AG09309 (cell line): ENCODE data around the gene CERS2.

Experiments used
- DNase-seq: peaks from one replicate; pipeline ENCODE4 v3.0.0-alpha.2; 2010; ENCODE audit warnings: low read depth
- H3K4me3 ChIP-seq: 2 replicates; pipeline ENCODE4 v1.5.1; 2011; ENCODE audit warnings: mild to moderate bottlenecking, low read depth, low read length, moderate library complexity; ENCODE audit not compliant: control insufficient read depth
- TF ChIP-seq, protein P1 (sequence below): IDR thresholded peaks from 2 replicates; pipeline ENCODE4 v1.5.1; 2011; ENCODE audit warnings: mild to moderate bottlenecking, low read depth, low read length, inconsistent platforms; ENCODE audit not compliant: insufficient read depth, control insufficient read depth; ENCODE audit errors: missing control alignments

Gene CERS2

GRCh38 chr1:150997949-150998348 lies 23.3 kb upstream of the CERS2 start:
- no peak for DNase-seq
- TF ChIP-seq, protein P1, sequence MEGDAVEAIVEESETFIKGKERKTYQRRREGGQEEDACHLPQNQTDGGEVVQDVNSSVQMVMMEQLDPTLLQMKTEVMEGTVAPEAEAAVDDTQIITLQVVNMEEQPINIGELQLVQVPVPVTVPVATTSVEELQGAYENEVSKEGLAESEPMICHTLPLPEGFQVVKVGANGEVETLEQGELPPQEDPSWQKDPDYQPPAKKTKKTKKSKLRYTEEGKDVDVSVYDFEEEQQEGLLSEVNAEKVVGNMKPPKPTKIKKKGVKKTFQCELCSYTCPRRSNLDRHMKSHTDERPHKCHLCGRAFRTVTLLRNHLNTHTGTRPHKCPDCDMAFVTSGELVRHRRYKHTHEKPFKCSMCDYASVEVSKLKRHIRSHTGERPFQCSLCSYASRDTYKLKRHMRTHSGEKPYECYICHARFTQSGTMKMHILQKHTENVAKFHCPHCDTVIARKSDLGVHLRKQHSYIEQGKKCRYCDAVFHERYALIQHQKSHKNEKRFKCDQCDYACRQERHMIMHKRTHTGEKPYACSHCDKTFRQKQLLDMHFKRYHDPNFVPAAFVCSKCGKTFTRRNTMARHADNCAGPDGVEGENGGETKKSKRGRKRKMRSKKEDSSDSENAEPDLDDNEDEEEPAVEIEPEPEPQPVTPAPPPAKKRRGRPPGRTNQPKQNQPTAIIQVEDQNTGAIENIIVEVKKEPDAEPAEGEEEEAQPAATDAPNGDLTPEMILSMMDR = no peak
- no peak overlapping the region for H3K4me3 ChIP-seq

DNA sequence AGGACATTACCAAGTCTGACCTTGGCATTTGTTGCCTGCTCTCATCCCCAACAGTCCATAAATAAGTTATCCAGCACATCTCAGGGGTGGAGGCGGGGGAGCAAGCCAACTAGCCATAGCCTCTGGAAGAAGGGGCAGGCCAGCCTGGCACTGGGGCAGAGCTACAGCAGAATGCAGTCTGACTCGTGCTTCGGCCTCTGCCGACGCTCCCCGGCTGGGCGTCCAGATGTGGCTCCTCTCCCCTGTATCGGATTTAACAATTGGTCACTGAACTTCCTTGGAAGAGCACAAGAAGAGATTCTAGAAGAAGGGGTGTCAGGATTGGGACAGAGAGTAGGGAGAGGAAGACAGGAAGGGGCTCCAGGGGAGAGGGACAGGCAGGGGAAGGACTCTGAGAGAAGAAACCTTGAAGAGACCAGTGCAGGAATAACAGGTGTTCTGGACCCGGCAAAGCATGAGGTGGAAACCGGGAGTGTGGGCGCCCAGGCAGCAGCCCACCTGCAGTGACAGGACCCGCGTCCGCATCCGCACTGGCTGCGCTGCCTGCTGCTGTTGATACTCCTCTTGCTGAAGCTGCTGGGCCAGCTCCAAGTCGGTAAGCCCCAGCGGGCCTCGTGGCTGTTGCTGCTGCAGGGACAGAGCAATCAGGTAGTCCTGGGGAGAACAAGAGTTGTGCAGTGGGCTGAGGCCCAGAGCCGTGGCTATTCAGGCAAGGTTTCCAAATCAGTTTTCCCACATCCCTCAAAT lies 22.7 kb upstream of the CERS2 start:
- TF ChIP-seq, protein P1 = no peak
- no peak for DNase-seq
- no peak overlapping the region for H3K4me3 ChIP-seq

GRCh38 chr1:150995896-150996295 lies 21.3 kb upstream of the CERS2 start:
- DNase-seq = no peak
- H3K4me3 ChIP-seq = no peak overlapping the region
- TF ChIP-seq, protein P1 = peak; percentile 64

GRCh38 chr1:150995460-150995859 lies 20.8 kb upstream of the CERS2 start:
- TF ChIP-seq, protein P1 = no peak
- H3K4me3 ChIP-seq = no peak overlapping the region
- no peak for DNase-seq

GRCh38 chr1:150994248-150994647 lies 19.6 kb upstream of the CERS2 start:
- TF ChIP-seq, protein P1 = no peak
- no peak overlapping the region for H3K4me3 ChIP-seq
- no peak for DNase-seq

- DNase-seq = no peak
- no peak overlapping the region for H3K4me3 ChIP-seq
- TF ChIP-seq, protein P1 = no peak
Observed at GRCh38 chr1:150992626-150993025, 18.0 kb upstream of the CERS2 start.
